GM19099 (cell line): ENCODE measurements around the gene EPHA7.

Source experiments
- POLR2A ChIP-seq: IDR thresholded peaks from 3 replicates; pipeline ENCODE4 v1.6.1; 2011; ENCODE audit warnings: low read depth; ENCODE audit not compliant: insufficient read length; ENCODE audit errors: extremely low read depth

Gene EPHA7

GRCh38 chr6:93419304-93420162 is at the start of gene EPHA7:
Gene EPHA7 (minus strand): TSS chr6:93419559. CDS start chr6:93419341, 218 bp downstream.
- TF ChIP-seq POLR2A = no peak

DNA sequence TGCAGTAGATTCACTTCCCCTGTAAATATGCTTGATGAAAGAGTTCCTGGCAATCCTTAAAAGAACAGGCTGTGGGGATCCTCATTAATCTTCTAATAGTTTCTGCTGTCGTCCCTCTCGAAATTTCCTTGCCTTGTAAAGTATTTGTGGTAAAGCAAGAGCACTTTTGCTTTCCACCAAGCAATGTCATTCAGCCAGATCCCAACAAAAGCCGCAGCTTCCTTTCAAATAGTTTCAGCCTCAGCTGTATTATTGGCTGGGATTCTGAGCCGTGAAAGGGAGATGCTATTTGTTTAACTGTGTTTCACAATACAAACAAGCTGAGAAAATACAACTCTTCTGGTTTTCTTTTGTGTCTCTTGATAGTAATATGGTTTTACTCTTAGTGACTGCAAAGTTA is 48.9 kb upstream of the EPHA7 start:
- no peak for TF ChIP-seq POLR2A

- TF ChIP-seq POLR2A = no peak
Observed at GRCh38 chr6:93454533-93454932, 35.2 kb upstream of the EPHA7 start.

DNA sequence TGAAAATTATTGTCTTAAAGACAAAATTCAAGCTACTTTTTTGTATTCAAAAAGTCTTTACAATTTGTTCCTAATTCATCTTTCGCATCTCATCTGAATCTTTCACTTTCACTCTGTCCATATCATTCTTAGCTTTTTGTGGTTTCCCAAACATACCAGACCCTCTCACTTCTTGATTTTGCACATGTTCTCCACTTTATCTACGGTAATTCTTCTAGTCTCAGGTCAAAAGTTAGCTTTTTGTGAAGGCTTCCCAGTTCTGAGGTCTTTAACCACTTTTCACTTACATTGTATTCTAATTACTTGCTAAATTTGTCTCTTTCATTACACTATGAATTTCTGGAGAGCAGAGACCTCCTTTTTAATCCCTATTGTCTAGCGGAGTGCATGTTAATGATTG is 34.6 kb upstream of the EPHA7 start:
- TF ChIP-seq POLR2A = no peak

GRCh38 chr6:93447874-93448273 is 28.5 kb upstream of the EPHA7 start:
- no peak for TF ChIP-seq POLR2A

GRCh38 chr6:93437491-93437890 is 18.1 kb upstream of the EPHA7 start:
- no peak for TF ChIP-seq POLR2A

DNA sequence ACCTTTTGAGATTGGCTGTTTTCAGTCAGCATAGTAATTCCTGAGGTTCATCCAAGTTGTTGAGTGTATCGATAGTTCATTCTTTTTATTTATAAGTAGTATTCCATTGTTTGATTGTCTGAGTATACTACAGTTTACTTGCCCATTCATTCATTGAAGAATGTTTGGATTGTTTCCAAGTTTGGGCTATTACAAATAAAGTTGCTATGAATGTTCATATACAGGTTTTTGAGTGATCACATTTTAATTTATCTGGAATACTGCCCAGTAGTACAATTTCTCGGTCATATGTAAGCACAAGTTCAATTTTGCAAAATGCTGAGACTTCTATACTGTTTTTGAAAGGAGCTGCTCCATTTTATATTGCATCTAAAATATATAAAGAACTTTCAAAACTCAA is 14.2 kb upstream of the EPHA7 start:
- no peak for TF ChIP-seq POLR2A

- no peak for TF ChIP-seq POLR2A
Observed at GRCh38 chr6:93424303-93425064, 5.1 kb upstream of the EPHA7 start.

- TF ChIP-seq POLR2A = no peak
Observed at GRCh38 chr6:93423542-93423941, 4.2 kb upstream of the EPHA7 start.

- TF ChIP-seq POLR2A = no peak
Observed at GRCh38 chr6:93420163-93420795, 920 bp upstream of the EPHA7 start.

- TF ChIP-seq POLR2A = no peak
Observed at GRCh38 chr6:93418408-93419303, 703 bp downstream of the EPHA7 start.

- TF ChIP-seq POLR2A = no peak
Observed at GRCh38 chr6:93418033-93418407, 1.3 kb downstream of the EPHA7 start.

DNA sequence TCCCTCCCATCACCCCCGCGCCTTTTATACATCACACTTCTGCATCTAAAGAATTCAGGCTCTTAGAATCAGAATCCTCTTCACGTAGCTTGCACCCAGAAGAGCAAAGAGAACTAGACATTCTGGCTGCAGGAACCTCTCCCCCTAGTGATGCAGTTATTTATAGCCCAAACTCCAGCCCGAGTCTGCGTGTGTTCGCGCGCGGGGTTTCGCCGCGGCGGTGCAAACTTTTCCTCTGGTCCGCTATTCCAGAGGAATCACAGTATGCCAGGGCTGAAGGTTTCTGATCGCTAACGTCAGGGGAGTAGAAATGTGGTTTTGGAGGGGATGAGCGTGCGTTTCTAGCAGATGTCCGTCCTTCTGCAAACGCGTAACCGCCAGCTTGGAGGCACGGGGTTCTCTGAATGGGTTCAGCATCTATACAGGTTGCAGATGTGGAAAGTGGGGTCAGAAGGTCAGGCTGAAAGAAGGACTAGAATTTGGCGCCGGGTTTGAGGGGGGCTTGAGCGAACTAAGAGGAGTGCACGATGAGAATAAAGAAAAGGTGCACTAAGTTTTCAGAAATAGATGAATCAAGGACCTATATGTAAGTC is 1.8 kb downstream of the EPHA7 start:
- no peak for TF ChIP-seq POLR2A
